ENCODE data around the gene TMEM45A. TPM values are rescaled to one million over a fixed set of nuclear protein-coding genes. Genes with fewer than 3 reads are reported as not detected.

TMEM45A gene
- total RNA-seq, 2 donors from 2014 or later, result 13.5 to 14.3 TPM

- Histone ChIP-seq H3K4me3 (no peak overlapping the region), H3K9me3 (no peaks in the 10 kb centered on the region), H3K4me1 (no peaks in the 10 kb centered on the region), H3K27me3 (no peaks in the 10 kb centered on the region), H3K36me3 (no peaks in the 10 kb centered on the region), H3K27ac (no peak overlapping the region)
- DNase-seq (ENCODE audit: low spot score), result no peak
- TF ChIP-seq CTCF (IDR thresholded peaks at IDR 0.05), result no peak
Measured at GRCh38 chr3:100455841-100456550, 36.4 kb upstream of the TMEM45A start.

- no peak for TF ChIP-seq CTCF (IDR thresholded peaks at IDR 0.05)
- no peaks in the 10 kb centered on the region for H3K36me3 ChIP-seq
- DNase-seq (ENCODE audit: low spot score), result no peak
- no peaks in the 10 kb centered on the region for H3K9me3 ChIP-seq
- no peaks in the 10 kb centered on the region for H3K4me1 ChIP-seq
- no peaks in the 10 kb centered on the region for H3K27me3 ChIP-seq
- H3K4me3 ChIP-seq, result no peak overlapping the region
- no peak overlapping the region for H3K27ac ChIP-seq
Measured at GRCh38 chr3:100456745-100457144, 35.7 kb upstream of the TMEM45A start.

- no peaks in the 10 kb centered on the region for H3K4me1 ChIP-seq
- no peak overlapping the region for H3K4me3 ChIP-seq
- no peaks in the 10 kb centered on the region for H3K36me3 ChIP-seq
- H3K27me3 ChIP-seq, result no peaks in the 10 kb centered on the region
- DNase-seq (ENCODE audit: low spot score), result no peak
- H3K9me3 ChIP-seq, result no peaks in the 10 kb centered on the region
- TF ChIP-seq CTCF (IDR thresholded peaks at IDR 0.05), result no peak
- no peak overlapping the region for H3K27ac ChIP-seq
Measured at GRCh38 chr3:100457811-100458210, 34.6 kb upstream of the TMEM45A start.

GRCh38 chr3:100458814-100459213, 33.6 kb upstream of the TMEM45A start:
- TF ChIP-seq CTCF (IDR thresholded peaks at IDR 0.05), result no peak
- H3K36me3 ChIP-seq, result no peaks in the 10 kb centered on the region
- no peak overlapping the region for H3K27ac ChIP-seq
- no peak for DNase-seq (ENCODE audit: low spot score)
- H3K4me1 ChIP-seq, result no peaks in the 10 kb centered on the region
- H3K9me3 ChIP-seq, result no peaks in the 10 kb centered on the region
- no peaks in the 10 kb centered on the region for H3K27me3 ChIP-seq
- no peak overlapping the region for H3K4me3 ChIP-seq

GRCh38 chr3:100463002-100463401, 29.4 kb upstream of the TMEM45A start:
- Histone ChIP-seq H3K27me3 (no peaks in the 10 kb centered on the region), H3K4me3 (no peak overlapping the region), H3K9me3 (peaks cover 0 to 6% of the 10 kb centered on the region in 2 donors), H3K27ac (no peak overlapping the region), H3K4me1 (no peaks in the 10 kb centered on the region), H3K36me3 (no peaks in the 10 kb centered on the region)
- no peak for DNase-seq (ENCODE audit: low spot score)
- peak; percentile 52 to 70 for TF ChIP-seq CTCF (IDR thresholded peaks at IDR 0.05)

- Histone ChIP-seq H3K4me3 (no peak overlapping the region), H3K27ac (no peak overlapping the region), H3K27me3 (no peaks in the 10 kb centered on the region), H3K36me3 (no peaks in the 10 kb centered on the region), H3K9me3 (peaks cover 0 to 8% of the 10 kb centered on the region in 2 donors), H3K4me1 (no peaks in the 10 kb centered on the region)
- no peak for DNase-seq (ENCODE audit: low spot score)
- TF ChIP-seq CTCF (IDR thresholded peaks at IDR 0.05), result no peak
Measured at GRCh38 chr3:100463646-100464155, 28.7 kb upstream of the TMEM45A start.

All from right atrium auricular region (tissue), 2 donors.